GM23338 (cell line): ENCODE measurements around the gene CWC27. TPM values are rescaled to one million over a fixed set of nuclear protein-coding genes. Genes with fewer than 3 reads are reported as not detected.

Source experiments
- ATAC-seq: fragments of 200-7000 bp; cut with Tn5 transposase; 3 replicates; pipeline ENCODE4 v1.9.1; 2020
- DNase-seq: peaks from one replicate; pipeline ENCODE4 v3.0.0-alpha.2; 2015; ENCODE audit warnings: low spot score
- H2AFZ ChIP-seq: fragments of 200-600 bp; sonication (generic); 2 replicates; pipeline ENCODE4 v1.8.0; 2016; ENCODE audit warnings: antibody characterized with exemption, mild to moderate bottlenecking, moderate library complexity
- H3F3A ChIP-seq: fragments of 200-600 bp; sonication (generic); replicated peaks from 2 replicates; pipeline ENCODE4 v1.8.0; 2017; ENCODE audit warnings: antibody characterized with exemption, mixed run types, low read depth
- H3K27ac ChIP-seq: fragments of 200-600 bp; sonication (generic); 2 replicates; pipeline ENCODE4 v1.6.1; 2016; ENCODE audit warnings: low read depth
- H3K27me3 ChIP-seq: fragments of 200-600 bp; sonication (generic); 2 replicates; pipeline ENCODE4 v1.8.0; 2016; ENCODE audit warnings: mild to moderate bottlenecking, mixed run types, moderate library complexity; ENCODE audit not compliant: insufficient read depth
- H3K36me3 ChIP-seq: fragments of 200-600 bp; sonication (generic); 2 replicates; pipeline ENCODE4 v1.8.0; 2016; ENCODE audit warnings: mild to moderate bottlenecking; ENCODE audit not compliant: insufficient read depth
- H3K4me1 ChIP-seq: fragments of 200-600 bp; sonication (generic); 2 replicates; pipeline ENCODE4 v1.8.0; 2016; ENCODE audit warnings: mild to moderate bottlenecking, moderate library complexity; ENCODE audit not compliant: insufficient read depth
- H3K4me2 ChIP-seq: fragments of 200-600 bp; sonication (generic); 2 replicates; pipeline ENCODE4 v1.7.1; 2017; ENCODE audit warnings: mixed run types
- H3K4me3 ChIP-seq: fragments of 200-600 bp; sonication (generic); 2 replicates; pipeline ENCODE4 v1.6.1; 2016; ENCODE audit warnings: mixed run types
- H3K79me2 ChIP-seq: fragments of 200-600 bp; sonication (generic); replicated peaks from 2 replicates; pipeline ENCODE4 v1.8.0; 2017; ENCODE audit warnings: mild to moderate bottlenecking; ENCODE audit not compliant: insufficient read depth
- H3K9me2 ChIP-seq: fragments of 200-600 bp; sonication (generic); 2 replicates; pipeline ENCODE4 v1.8.0; 2017; ENCODE audit not compliant: insufficient read depth
- H4K20me1 ChIP-seq: fragments of 200-600 bp; sonication (generic); replicated peaks from 2 replicates; pipeline ENCODE4 v1.8.0; 2017; ENCODE audit warnings: mild to moderate bottlenecking; ENCODE audit not compliant: insufficient read depth
- H3K27ac Mint-ChIP-seq: 2 replicates; pipeline ENCODE4 v1.8.0; 2020; ENCODE audit warnings: inconsistent platforms, mild to moderate bottlenecking, moderate library complexity, mixed read lengths
- H3K27me3 Mint-ChIP-seq: 3 replicates; pipeline ENCODE4 v1.8.0; 2022; ENCODE audit warnings: low read depth, mild to moderate bottlenecking, moderate library complexity, mixed read lengths, inconsistent platforms; ENCODE audit not compliant: insufficient read depth, poor library complexity
- H3K36me3 Mint-ChIP-seq: 3 replicates; pipeline ENCODE4 v1.8.0; 2021; ENCODE audit warnings: low read depth, mild to moderate bottlenecking, inconsistent platforms, moderate library complexity, mixed read lengths
- H3K4me1 Mint-ChIP-seq: 3 replicates; pipeline ENCODE4 v1.8.0; 2020; ENCODE audit warnings: mild to moderate bottlenecking, inconsistent platforms, mixed read lengths
- H3K4me3 Mint-ChIP-seq: 3 replicates; pipeline ENCODE4 v1.8.0; 2021; ENCODE audit warnings: moderate library complexity, mild to moderate bottlenecking, inconsistent platforms, mixed read lengths
- H3K9me3 Mint-ChIP-seq: 3 replicates; pipeline ENCODE4 v1.8.0; 2020; ENCODE audit warnings: moderate library complexity, mild to moderate bottlenecking, inconsistent platforms, mixed read lengths
- REST ChIP-seq: IDR thresholded peaks from one replicate; pipeline ENCODE4 v1.6.1; 2018; ENCODE audit warnings: antibody characterized with exemption; ENCODE audit not compliant: unreplicated experiment
- ZNF462 ChIP-seq: fragments of 250-450 bp; sonication (Bioruptor Pico); IDR thresholded peaks from 2 replicates; pipeline ENCODE4 v1.5.0; 2020; ENCODE audit warnings: mild to moderate bottlenecking, moderate library complexity
- polyA plus RNA-seq: library from polyadenylated mRNA; unstranded; fragments of >200 nt; fragmentation: Nextera tagmentation; extraction: Ambion mirVana; gene quantifications from 2 replicates; pipeline ENCODE4 v1.2.1, GENCODE V29; 2016
- total RNA-seq: library from RNA; depleted of rRNA; stranded (reverse); fragments of >200 nt; shearing (Covaris generic); gene quantifications from 2 replicates; pipeline ENCODE4 v1.2.3, GENCODE V29; 2014

CWC27 gene
- total and polyA plus RNA-seq, 2 experiments from 2014 or later = 27.7 to 115 TPM

GRCh38 chr5:64925123-64925522 is 156.4 kb downstream of the CWC27 start:
- TF ChIP-seq ZNF462 (CRISPR knock-in tag) = no peak
- no peak for TF ChIP-seq REST
- no peak overlapping the region for H3K4me3 Mint-ChIP-seq
- no peak overlapping the region for H3K27ac ChIP-seq
- H3K9me2 ChIP-seq = no peaks in the 10 kb centered on the region
- peaks cover 9% of the 10 kb centered on the region; the same call in 2 of the 3 replicates for H3K4me1 Mint-ChIP-seq
- H3K4me3 ChIP-seq = no peak overlapping the region
- no peaks in the 10 kb centered on the region for H4K20me1 ChIP-seq
- no peaks in the 10 kb centered on the region for H3K27me3 Mint-ChIP-seq
- H3K79me2 ChIP-seq = no peaks in the 10 kb centered on the region
- no peaks in the 10 kb centered on the region for H3K4me1 ChIP-seq
- H2AFZ ChIP-seq = no peak overlapping the region
- H3K36me3 ChIP-seq = no peaks in the 10 kb centered on the region
- DNase-seq = no peak
- H3K36me3 Mint-ChIP-seq = peaks cover 23% of the 10 kb centered on the region
- H3F3A ChIP-seq = no peaks in the 10 kb centered on the region
- no peak for ATAC-seq
- H3K27ac Mint-ChIP-seq = no peak overlapping the region
- H3K9me3 Mint-ChIP-seq = peaks cover 15% of the 10 kb centered on the region
- no peaks in the 10 kb centered on the region for H3K27me3 ChIP-seq
- no peak overlapping the region for H3K4me2 ChIP-seq
